OCI-LY7 (cell line): ENCODE results near the gene CENPX. TPM values are rescaled to one million over a fixed set of nuclear protein-coding genes. Genes with fewer than 3 reads are reported as not detected.

ENCODE experiments used
- BruUV-seq: library from RNA; stranded (reverse); fragments of 400-500 nt; replicated peaks from 2 replicates; lab custom pipeline; 2021; lab: Mats Ljungman, UMichigan
- CTCF ChIA-PET: fragments of 300-600 bp; sonication (Branson Sonifier 250); formaldehyde crosslinking; loops from one replicate; lab custom pipeline; 2022; ENCODE audit warnings: antibody characterized with exemption; ENCODE audit not compliant: unreplicated experiment; lab: Charles Lee
- POLR2A ChIA-PET: fragments of 300-600 bp; sonication (Branson Sonifier 250); formaldehyde crosslinking; loops from one replicate; lab custom pipeline; 2022; ENCODE audit warnings: antibody characterized with exemption; lab: Charles Lee
- DNase-seq: peaks from one replicate; pipeline ENCODE4 v3.0.0-alpha.2; 2015; ENCODE audit warnings: low spot score
- H2AFZ ChIP-seq: fragments of 200-600 bp; sonication (generic), shearing (Covaris generic); 2 replicates; pipeline ENCODE4 v1.6.1; 2014; ENCODE audit warnings: mild to moderate bottlenecking, antibody characterized with exemption, low read length, moderate library complexity
- H3K27ac ChIP-seq: fragments of 200-600 bp; sonication (generic); 2 replicates; pipeline ENCODE4 v1.5.1; 2014; ENCODE audit warnings: mixed run types, low read depth, mild to moderate bottlenecking, moderate library complexity, low read length, inconsistent platforms; ENCODE audit not compliant: poor library complexity, severe bottlenecking
- H3K36me3 ChIP-seq: fragments of 200-600 bp; sonication (generic); 2 replicates; pipeline ENCODE4 v1.6.1; 2014; ENCODE audit warnings: mild to moderate bottlenecking, antibody characterized with exemption, low read length, moderate library complexity, mixed read lengths; ENCODE audit not compliant: insufficient read depth
- H3K4me1 ChIP-seq: fragments of 200-600 bp; sonication (generic); 2 replicates; pipeline ENCODE4 v1.5.1; 2014; ENCODE audit warnings: mild to moderate bottlenecking, low read length; ENCODE audit not compliant: insufficient read depth, poor library complexity, severe bottlenecking
- H3K4me2 ChIP-seq: fragments of 200-600 bp; sonication (generic); 2 replicates; pipeline ENCODE4 v1.6.1; 2014; ENCODE audit warnings: mild to moderate bottlenecking, low read length
- H3K4me3 ChIP-seq: fragments of 200-600 bp; sonication (generic); 2 replicates; pipeline ENCODE4 v1.5.1; 2014; ENCODE audit warnings: mild to moderate bottlenecking, low read depth, low read length; ENCODE audit not compliant: poor library complexity, severe bottlenecking
- H3K79me2 ChIP-seq: fragments of 200-600 bp; sonication (generic); 2 replicates; pipeline ENCODE4 v1.6.1; 2016; ENCODE audit warnings: low read depth, mild to moderate bottlenecking, low read length, moderate library complexity, mixed read lengths; ENCODE audit not compliant: insufficient read depth
- H3K9me2 ChIP-seq: fragments of 200-600 bp; sonication (generic); 2 replicates; pipeline ENCODE4 v1.6.1; 2016; ENCODE audit warnings: mild to moderate bottlenecking, low read length, mixed read lengths; ENCODE audit not compliant: insufficient read depth
- H3K9me3 ChIP-seq: fragments of 200-600 bp; sonication (generic); 2 replicates; pipeline ENCODE4 v1.6.1; 2014; ENCODE audit warnings: mild to moderate bottlenecking, mixed run types, low read length, mixed read lengths
- H4K20me1 ChIP-seq: fragments of 200-600 bp; sonication (generic); 2 replicates; pipeline ENCODE4 v1.6.1; 2014; ENCODE audit warnings: mild to moderate bottlenecking, antibody characterized with exemption, low read length, moderate library complexity, mixed read lengths; ENCODE audit not compliant: insufficient read depth
- CTCF ChIP-seq: fragments of 200-600 bp; sonication (generic); conservative IDR thresholded peaks from 2 replicates; pipeline ENCODE4 v1.5.1; 2014; ENCODE audit warnings: mild to moderate bottlenecking, antibody characterized with exemption, low read length, moderate library complexity, mixed read lengths
- EZH2phosphoT487 ChIP-seq: fragments of 200-600 bp; sonication (generic); IDR thresholded peaks from 2 replicates; pipeline ENCODE4 v1.6.1; 2018; ENCODE audit warnings: low read depth, borderline replicate concordance, mild to moderate bottlenecking, mixed run types, antibody characterized with exemption, low read length, moderate library complexity, mixed read lengths
- intact Hi-C: fragments of 100-400 bp; cut with micrococcal nuclease; formaldehyde crosslinking; loops from one replicate; pipeline ENCODE4 v1.10.0; 2022; ENCODE audit not compliant: unreplicated experiment
- total RNA-seq, 2 experiments: library from RNA; depleted of rRNA in 1 of 2; stranded (reverse); fragments of >200 nt in 1 of 2; shearing (Covaris generic) in 1 of 2; gene quantifications; 2 replicates each; pipeline ENCODE4 v1.2.3, GENCODE V29; 2014 to 2022

Gene CENPX
- total RNA-seq, 2 experiments from 2014 or later: 130 to 251 TPM

DNA sequence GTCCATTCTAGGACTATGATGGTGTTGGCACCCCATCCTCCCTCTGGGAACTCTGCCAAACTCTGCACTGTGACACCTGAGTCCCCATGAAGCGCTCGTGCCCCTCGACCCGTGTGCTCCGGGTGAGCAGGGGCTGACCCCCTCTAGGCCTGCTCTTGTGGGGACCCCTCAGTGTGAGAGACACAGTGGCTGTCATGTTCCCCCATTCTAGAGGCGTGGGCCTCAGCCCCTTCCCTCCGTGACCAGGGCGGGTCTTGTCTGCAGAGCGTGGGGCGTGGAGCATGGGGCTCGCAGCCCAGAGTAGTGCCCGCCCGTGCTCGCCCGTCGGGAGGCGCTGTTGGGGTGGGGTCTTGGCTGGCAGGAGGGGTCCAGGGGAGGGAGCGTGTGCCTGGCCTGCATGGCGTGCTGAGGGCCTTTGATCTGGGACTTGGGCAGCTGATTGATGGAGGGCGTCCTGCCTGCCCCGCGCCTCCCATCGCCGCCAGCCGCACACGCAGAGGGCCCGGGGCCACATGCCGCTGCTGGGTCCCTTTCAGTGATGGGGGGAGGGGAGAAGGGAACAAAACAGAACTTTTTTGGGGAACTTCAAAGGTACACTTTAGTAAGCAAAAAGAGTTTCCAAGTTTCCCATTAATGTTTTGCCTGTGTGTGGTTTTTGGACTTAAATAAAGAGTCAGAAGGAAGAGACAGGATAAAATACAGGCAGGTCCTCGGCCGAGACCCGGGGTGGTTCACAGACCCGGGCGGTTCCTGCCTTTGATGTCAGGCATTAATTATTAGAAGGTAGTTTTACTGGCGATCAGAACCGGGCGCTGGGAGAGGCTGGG is 22.5 kb downstream of the CENPX start:
- no peak overlapping the region for H3K4me2 ChIP-seq
- H3K4me3 ChIP-seq: no peak overlapping the region
- H2AFZ ChIP-seq: no peak overlapping the region
- peaks cover 8% of the 10 kb centered on the region; the same call in 1 of the 2 replicates for H3K36me3 ChIP-seq
- ChIA-PET CTCF (no interaction called here), POLR2A (no interaction called here)
- no peak overlapping the region for H3K27ac ChIP-seq
- no peaks in the 10 kb centered on the region for H3K79me2 ChIP-seq
- BruUV-seq: no TSS peak
- no peaks in the 10 kb centered on the region for H3K9me3 ChIP-seq
- no peak for DNase-seq
- H3K9me2 ChIP-seq: no peaks in the 10 kb centered on the region
- H3K4me1 ChIP-seq: no peaks in the 10 kb centered on the region
- no peaks in the 10 kb centered on the region for H4K20me1 ChIP-seq
- no peak for TF ChIP-seq EZH2phosphoT487
- no peak for TF ChIP-seq CTCF
- intact Hi-C loops: no loop called here

- ChIA-PET CTCF (no interaction called here), POLR2A (no interaction called here)
- Histone ChIP-seq H3K4me2 (no peak overlapping the region), H2AFZ (no peak overlapping the region), H3K79me2 (no peaks in the 10 kb centered on the region), H4K20me1 (no peaks in the 10 kb centered on the region), H3K9me2 (no peaks in the 10 kb centered on the region), H3K27ac (no peak overlapping the region), H3K36me3 (peaks cover 8% of the 10 kb centered on the region; the same call in 1 of the 2 replicates), H3K4me3 (no peak overlapping the region), H3K4me1 (no peaks in the 10 kb centered on the region), H3K9me3 (no peaks in the 10 kb centered on the region)
- BruUV-seq: no TSS peak
- DNase-seq: no peak
- TF ChIP-seq EZH2phosphoT487 (no peak), CTCF (no peak)
- intact Hi-C loops: no loop called here
Measured at GRCh38 chr17:81999587-81999975, 23.1 kb downstream of the CENPX start.
